Ureter (tissue), 1 donor: ENCODE results near the gene TLR5. TPM values are rescaled to one million over a fixed set of nuclear protein-coding genes. Genes with fewer than 3 reads are reported as not detected.
A peak's percentile ranks its signal among the peaks of the same experiment; 100 is the strongest.
"Not testable (repeated sequence)": the region's sequence is repeated elsewhere in the genome, so short reads cannot be mapped to it uniquely, and the experiment has no call there.

Experiments used
- DNase-seq: peaks from one replicate; pipeline ENCODE4 v3.0.0-alpha.2; 2020; ENCODE audit warnings: low spot score
- total RNA-seq: library from RNA; stranded (reverse); gene quantifications from one replicate; pipeline ENCODE4 v1.2.4, GENCODE V29; 2023
- donor health status: DM: yes; HTN: yes; CAD: no.

TLR5 gene
- total RNA-seq, result 24.7 TPM

GRCh38 chr1:223142795-223143536 lies at the start of gene TLR5:
TSS of gene TLR5 (minus strand) at chr1:223143248. CDS start at chr1:223113031, 30,217 bp downstream.
- DNase-seq, result peak; percentile 92

GRCh38 chr1:223189903-223190724 lies 47.1 kb upstream of the TLR5 start:
- DNase-seq, result no peak

- DNase-seq, result no peak
These were observed 46.5 kb upstream of the TLR5 start for GRCh38 chr1:223189525-223189902.

- no peak for DNase-seq
These were observed 45.7 kb upstream of the TLR5 start for GRCh38 chr1:223188618-223189356.

- no peak for DNase-seq
These were observed 43.8 kb upstream of the TLR5 start for GRCh38 chr1:223186800-223187199.

GRCh38 chr1:223183268-223183862 lies 40.3 kb upstream of the TLR5 start:
- no peak for DNase-seq

- peak; percentile 57 for DNase-seq
These were observed 37.8 kb upstream of the TLR5 start for GRCh38 chr1:223180731-223181321.

GRCh38 chr1:223179786-223180185 lies 36.7 kb upstream of the TLR5 start:
- DNase-seq, result no peak

- no peak for DNase-seq
These were observed 36.2 kb upstream of the TLR5 start for GRCh38 chr1:223179280-223179679.

- no peak for DNase-seq
These were observed 34.6 kb upstream of the TLR5 start for GRCh38 chr1:223177681-223178080.

- no peak for DNase-seq
These were observed 33.4 kb upstream of the TLR5 start for GRCh38 chr1:223176437-223176836.

GRCh38 chr1:223175633-223176032 lies 32.6 kb upstream of the TLR5 start:
- DNase-seq, result no peak

- no peak for DNase-seq
These were observed 32.0 kb upstream of the TLR5 start for GRCh38 chr1:223175032-223175431.

GRCh38 chr1:223169458-223169857 lies 26.4 kb upstream of the TLR5 start:
- not testable (repeated sequence) for DNase-seq

- DNase-seq, result no peak
These were observed 18.3 kb upstream of the TLR5 start for GRCh38 chr1:223161321-223161720.

GRCh38 chr1:223156343-223156742 lies 13.3 kb upstream of the TLR5 start:
- DNase-seq, result no peak

GRCh38 chr1:223155153-223155552 lies 12.1 kb upstream of the TLR5 start:
- DNase-seq, result no peak

GRCh38 chr1:223153177-223154119 lies 10.4 kb upstream of the TLR5 start:
- no peak for DNase-seq

- DNase-seq, result no peak
These were observed 9.4 kb upstream of the TLR5 start for GRCh38 chr1:223152399-223152798.

GRCh38 chr1:223150443-223150842 lies 7.4 kb upstream of the TLR5 start:
- no peak for DNase-seq
